PC-9 (cell line): Measurements from ENCODE around the gene CXCL17. TPM values are rescaled to one million over a fixed set of nuclear protein-coding genes. Genes with fewer than 3 reads are reported as not detected.
A peak's percentile ranks its signal among the peaks of the same experiment; 100 is the strongest.
"Not testable (repeated sequence)": the region's sequence is repeated elsewhere in the genome, so short reads cannot be mapped to it uniquely, and the experiment has no call there.

Source experiments
- BruUV-seq: library from RNA; stranded (reverse); fragments of 400-500 nt; replicated peaks from 2 replicates; lab custom pipeline; 2021; lab: Mats Ljungman, UMichigan
- CTCF ChIA-PET: fragments of 300-600 bp; sonication (Branson Sonifier 250); formaldehyde crosslinking; loops from one replicate; lab custom pipeline; 2022; ENCODE audit warnings: antibody characterized with exemption; lab: Charles Lee
- POLR2A ChIA-PET: fragments of 300-600 bp; sonication (Branson Sonifier 250); formaldehyde crosslinking; loops from one replicate; lab custom pipeline; 2022; ENCODE audit warnings: antibody characterized with exemption; ENCODE audit not compliant: unreplicated experiment; lab: Charles Lee
- DNase-seq, 2 experiments: peaks; one replicate each; pipeline versions ENCODE4 v3.0.0 to v3.0.0-alpha.2; 2015 to 2022; ENCODE audit warnings: mixed read lengths in 1 of 2
- H2AFZ ChIP-seq: fragments of 200-600 bp; sonication (generic); 2 replicates; pipeline ENCODE4 v1.8.1; 2017; ENCODE audit warnings: antibody characterized with exemption
- H3F3A ChIP-seq: fragments of 200-600 bp; sonication (generic); 2 replicates; pipeline ENCODE4 v1.8.1; 2017; ENCODE audit warnings: antibody characterized with exemption, mild to moderate bottlenecking, low read depth; ENCODE audit not compliant: insufficient read depth
- H3K27ac ChIP-seq: fragments of 200-600 bp; sonication (generic); 2 replicates; pipeline ENCODE4 v1.6.1; 2016; ENCODE audit warnings: mixed run types
- H3K27me3 ChIP-seq: fragments of 200-600 bp; sonication (generic); 2 replicates; pipeline ENCODE4 v1.6.1; 2016; ENCODE audit warnings: low read depth, mixed run types; ENCODE audit not compliant: insufficient read depth
- H3K36me3 ChIP-seq: fragments of 200-600 bp; sonication (generic); 2 replicates; pipeline ENCODE4 v1.6.1; 2016; ENCODE audit warnings: low read depth, mixed run types
- H3K4me1 ChIP-seq: fragments of 200-600 bp; sonication (generic); replicated peaks from 2 replicates; pipeline ENCODE4 v1.6.1; 2016; ENCODE audit warnings: mixed run types; ENCODE audit not compliant: insufficient read depth
- H3K4me2 ChIP-seq: fragments of 200-600 bp; sonication (generic); 2 replicates; pipeline ENCODE4 v1.6.1; 2017; ENCODE audit warnings: mixed run types
- H3K4me3 ChIP-seq: fragments of 200-600 bp; sonication (generic); 2 replicates; pipeline ENCODE4 v1.6.1; 2016; ENCODE audit warnings: mixed run types
- H3K79me2 ChIP-seq: fragments of 200-600 bp; sonication (generic); 2 replicates; pipeline ENCODE4 v1.6.1; 2017; ENCODE audit warnings: low read depth, mixed run types
- H3K9me2 ChIP-seq: fragments of 200-600 bp; sonication (generic); 2 replicates; pipeline ENCODE4 v1.8.1; 2017; ENCODE audit warnings: mild to moderate bottlenecking; ENCODE audit not compliant: insufficient read depth
- H3K9me3 ChIP-seq: fragments of 200-600 bp; sonication (generic); 2 replicates; pipeline ENCODE4 v1.8.1; 2016; ENCODE audit warnings: low read depth; ENCODE audit not compliant: insufficient read depth
- H4K20me1 ChIP-seq: fragments of 200-600 bp; sonication (generic); 2 replicates; pipeline ENCODE4 v1.8.1; 2017; ENCODE audit not compliant: insufficient read depth
- EZH2 ChIP-seq: fragments of 200-600 bp; sonication (generic); IDR thresholded peaks from 2 replicates; pipeline ENCODE4 v1.8.0; 2017; ENCODE audit warnings: antibody characterized with exemption, low read depth
- intact Hi-C: fragments of 100-400 bp; cut with micrococcal nuclease; formaldehyde crosslinking; loops from one replicate; pipeline ENCODE4 v1.10.0; 2022; ENCODE audit not compliant: unreplicated experiment
- total RNA-seq: library from RNA; stranded (reverse); gene quantifications from 2 replicates; pipeline ENCODE4 v1.2.3, GENCODE V29; 2021
- TF ChIP-seq, protein P1 (sequence below): fragments of 200-600 bp; sonication (generic); conservative IDR thresholded peaks from 2 replicates; pipeline ENCODE4 v1.6.1; 2017; ENCODE audit warnings: mixed run types, antibody characterized with exemption, mild to moderate bottlenecking, moderate library complexity

The CXCL17 gene
- total RNA-seq, 1 experiment from 2014 or later, result 0.41 TPM

DNA sequence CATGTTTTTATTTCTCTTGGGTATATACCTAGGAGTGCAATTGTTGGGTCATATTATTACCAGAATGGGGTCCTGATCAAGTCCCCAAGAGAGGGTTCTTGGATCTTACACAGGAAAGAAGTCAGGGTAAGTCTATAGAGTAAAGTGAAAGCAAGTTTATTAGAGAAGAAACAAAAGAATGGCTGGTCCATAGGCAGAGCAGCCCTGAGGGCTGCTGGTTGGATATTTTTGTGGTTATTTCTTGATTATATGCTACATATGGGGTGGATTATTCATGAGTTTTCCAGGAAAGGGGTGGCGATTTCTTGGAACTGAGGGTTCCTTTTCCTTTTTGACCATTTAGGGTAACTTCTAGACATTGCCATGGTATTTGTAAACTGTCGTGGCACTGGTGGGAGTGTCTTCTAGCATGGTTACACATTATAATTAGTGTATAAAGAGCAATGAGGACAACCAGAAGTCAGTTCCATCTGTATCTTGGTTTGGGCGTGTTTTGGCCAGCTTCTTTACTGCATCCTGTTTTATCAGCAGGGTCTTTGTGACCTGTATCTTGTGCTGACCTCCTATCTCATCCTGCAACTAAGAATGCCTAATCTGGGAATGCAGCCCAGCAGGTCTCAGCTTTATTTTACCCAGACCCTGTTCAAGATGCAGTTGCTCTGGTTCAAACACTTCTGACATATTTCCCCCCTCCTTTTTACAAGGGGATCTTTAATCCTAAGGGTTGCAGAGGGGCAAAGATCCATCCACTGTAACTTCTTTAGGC, 44.5 kb upstream of the CXCL17 start:
- H3K36me3 ChIP-seq, result no peaks in the 10 kb centered on the region
- no peaks in the 10 kb centered on the region for H3K9me3 ChIP-seq
- no peak for TF ChIP-seq EZH2
- TF ChIP-seq, protein P1, sequence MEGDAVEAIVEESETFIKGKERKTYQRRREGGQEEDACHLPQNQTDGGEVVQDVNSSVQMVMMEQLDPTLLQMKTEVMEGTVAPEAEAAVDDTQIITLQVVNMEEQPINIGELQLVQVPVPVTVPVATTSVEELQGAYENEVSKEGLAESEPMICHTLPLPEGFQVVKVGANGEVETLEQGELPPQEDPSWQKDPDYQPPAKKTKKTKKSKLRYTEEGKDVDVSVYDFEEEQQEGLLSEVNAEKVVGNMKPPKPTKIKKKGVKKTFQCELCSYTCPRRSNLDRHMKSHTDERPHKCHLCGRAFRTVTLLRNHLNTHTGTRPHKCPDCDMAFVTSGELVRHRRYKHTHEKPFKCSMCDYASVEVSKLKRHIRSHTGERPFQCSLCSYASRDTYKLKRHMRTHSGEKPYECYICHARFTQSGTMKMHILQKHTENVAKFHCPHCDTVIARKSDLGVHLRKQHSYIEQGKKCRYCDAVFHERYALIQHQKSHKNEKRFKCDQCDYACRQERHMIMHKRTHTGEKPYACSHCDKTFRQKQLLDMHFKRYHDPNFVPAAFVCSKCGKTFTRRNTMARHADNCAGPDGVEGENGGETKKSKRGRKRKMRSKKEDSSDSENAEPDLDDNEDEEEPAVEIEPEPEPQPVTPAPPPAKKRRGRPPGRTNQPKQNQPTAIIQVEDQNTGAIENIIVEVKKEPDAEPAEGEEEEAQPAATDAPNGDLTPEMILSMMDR, result no peak
- peaks cover 14% of the 10 kb centered on the region; the same call in 1 of the 2 replicates for H3F3A ChIP-seq
- H4K20me1 ChIP-seq, result no peaks in the 10 kb centered on the region
- ChIA-PET POLR2A (interaction anchor here (0.8 kb wide), 1 partner anchor 105 kb away, joined by 3 read pairs; no protein-coding TSS in a partner anchor), CTCF (no interaction called here)
- no peak overlapping the region for H3K4me3 ChIP-seq
- H2AFZ ChIP-seq, result no peak overlapping the region
- no peaks in the 10 kb centered on the region for H3K9me2 ChIP-seq
- no peak overlapping the region for H3K4me2 ChIP-seq
- H3K27ac ChIP-seq, result no peak overlapping the region
- intact Hi-C loops, result no loop called here
- no peaks in the 10 kb centered on the region for H3K79me2 ChIP-seq
- H3K4me1 ChIP-seq, result peaks cover 23% of the 10 kb centered on the region
- no peaks in the 10 kb centered on the region for H3K27me3 ChIP-seq
- no peak for DNase-seq
- BruUV-seq, result no TSS peak

DNA sequence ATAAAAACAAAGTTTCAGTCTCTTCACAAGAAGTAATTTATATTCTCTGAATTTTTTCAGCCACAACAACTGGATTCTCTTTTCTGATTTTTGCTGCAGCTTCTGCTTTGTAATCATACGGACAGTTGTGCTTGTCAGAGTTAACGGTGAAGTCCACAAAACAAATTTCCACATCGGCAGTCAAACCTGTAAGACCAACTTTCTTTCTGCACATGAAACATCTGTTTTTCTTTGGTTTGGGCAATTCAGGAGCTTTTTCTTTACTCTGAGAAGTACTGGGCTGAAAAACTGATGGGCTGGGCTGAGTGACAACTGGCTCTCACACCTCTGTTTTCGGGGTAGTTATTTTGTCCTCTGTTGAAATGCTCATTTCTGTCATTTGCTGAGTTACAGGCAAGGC, 42.3 kb upstream of the CXCL17 start:
- H3K27me3 ChIP-seq, H3K4me2 ChIP-seq, H4K20me1 ChIP-seq, intact Hi-C loops, H3K4me3 ChIP-seq, H2AFZ ChIP-seq, H3K9me2 ChIP-seq, BruUV-seq, H3K27ac ChIP-seq, H3K36me3 ChIP-seq, CTCF ChIA-PET, H3K79me2 ChIP-seq, DNase-seq, H3K9me3 ChIP-seq: not testable (repeated sequence)
- Histone ChIP-seq H3F3A (peaks cover 28% of the 10 kb centered on the region; the same call in 1 of the 2 replicates), H3K4me1 (peaks cover 36% of the 10 kb centered on the region)
- POLR2A ChIA-PET, result interaction anchor here (0.6 kb wide), 1 partner anchor 168 kb away, joined by 3 read pairs; no protein-coding TSS in a partner anchor

DNA sequence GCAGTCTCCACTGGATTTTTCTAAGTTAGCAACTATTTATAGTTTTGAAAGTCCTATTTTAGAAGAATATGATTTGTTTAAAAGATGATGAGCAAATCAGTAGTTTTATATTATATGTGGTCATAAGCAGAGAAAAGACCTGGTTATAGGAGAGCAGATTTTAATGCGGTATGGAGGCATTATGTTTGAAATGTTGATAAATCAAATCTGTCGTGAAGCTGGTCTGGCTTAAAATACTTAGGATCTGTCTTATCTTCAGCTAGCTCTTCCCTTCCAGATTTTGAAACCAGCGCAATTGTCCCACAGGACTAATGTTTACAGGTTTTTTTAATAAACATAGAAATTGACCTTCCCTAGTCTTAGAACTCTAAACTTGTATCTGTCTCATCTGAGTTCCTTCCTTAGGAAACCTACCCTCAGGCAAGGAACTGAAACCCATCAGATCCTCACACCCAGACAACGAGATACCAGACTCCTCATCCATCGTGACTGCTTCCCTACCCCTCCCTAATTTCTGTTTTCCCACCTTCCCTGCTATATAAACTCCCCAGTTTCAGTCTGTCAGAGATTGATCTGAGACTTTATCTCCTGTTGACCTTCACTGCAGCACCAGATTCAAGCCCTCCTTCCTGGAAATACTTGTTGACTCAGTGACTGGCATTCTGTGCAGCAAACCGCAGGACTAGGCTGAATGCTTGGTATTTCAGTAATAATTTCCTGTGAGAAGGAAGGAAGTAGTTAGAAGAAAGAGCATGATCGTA, 37.8 kb upstream of the CXCL17 start:
- H3F3A ChIP-seq, result peaks cover 14% of the 10 kb centered on the region; the same call in 1 of the 2 replicates
- peak; percentile 43 to 93 for DNase-seq
- no peaks in the 10 kb centered on the region for H3K27me3 ChIP-seq
- ChIA-PET POLR2A (no interaction called here), CTCF (no interaction called here)
- TF ChIP-seq, protein P1, result no peak
- TF ChIP-seq EZH2, result no peak
- peak overlapping the region; percentile 51 for H3K27ac ChIP-seq
- no TSS peak for BruUV-seq
- no peak overlapping the region for H3K4me3 ChIP-seq
- no peaks in the 10 kb centered on the region for H3K79me2 ChIP-seq
- intact Hi-C loops, result no loop called here
- no peaks in the 10 kb centered on the region for H3K9me3 ChIP-seq
- no peaks in the 10 kb centered on the region for H3K36me3 ChIP-seq
- H3K4me2 ChIP-seq, result peak overlapping the region; percentile 26
- no peak overlapping the region for H2AFZ ChIP-seq
- no peaks in the 10 kb centered on the region for H4K20me1 ChIP-seq
- H3K9me2 ChIP-seq, result no peaks in the 10 kb centered on the region
- peaks cover 19% of the 10 kb centered on the region for H3K4me1 ChIP-seq
